GM12892 (cell line): ENCODE results near the gene OR10K2.

Experiments
- POLR2A ChIP-seq: IDR thresholded peaks from 2 replicates; pipeline ENCODE4 v1.6.1; 2011; ENCODE audit warnings: low read depth, low read length, control low read depth
- POLR2AphosphoS5 ChIP-seq: IDR thresholded peaks from 2 replicates; pipeline ENCODE4 v1.6.1; 2011; ENCODE audit warnings: low read depth, low read length, control low read depth

- TF ChIP-seq POLR2A (no peak), POLR2AphosphoS5 (no peak)
Observed at GRCh38 chr1:158454537-158454936, 28.5 kb upstream of the OR10K2 start.
